ENCODE data around the gene ACO2. TPM values are rescaled to one million over a fixed set of nuclear protein-coding genes. Genes with fewer than 3 reads are reported as not detected.

ACO2 gene
- total RNA-seq, 1 donor from 2014 or later = 153 TPM

DNA sequence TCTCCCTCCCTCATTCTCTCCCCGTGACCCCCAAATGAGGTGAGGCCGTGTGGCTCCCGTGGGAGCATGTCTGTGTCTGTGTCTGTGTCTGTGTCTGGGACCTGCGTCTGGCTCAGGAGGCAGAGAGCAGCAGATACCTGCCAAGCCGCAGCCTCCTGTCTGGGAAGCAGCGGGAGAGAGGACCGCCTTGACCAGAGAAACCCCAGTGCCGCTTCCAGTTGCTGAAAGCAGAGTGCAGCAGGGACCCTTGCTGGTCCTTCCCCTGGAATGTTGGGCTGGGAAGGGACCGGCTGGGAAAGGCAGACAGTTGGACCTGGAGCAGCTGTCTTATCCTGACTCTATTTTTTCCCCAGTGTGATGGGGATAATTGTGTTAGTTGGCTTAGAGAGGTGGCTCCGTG lies 92.4 kb downstream of the ACO2 start:
- ChIA-PET POLR2A (interaction anchor here (0.6 kb wide), 1 partner anchor 514 kb away, joined by 3 read pairs; no protein-coding TSS in a partner anchor), CTCF (no interaction called here)
- Mint-ChIP-seq H3K9me3 (no peaks in the 10 kb centered on the region), H3K27me3 (peaks cover 26% of the 10 kb centered on the region), H3K4me1 (no peaks in the 10 kb centered on the region), H3K27ac (no peak overlapping the region), H3K36me3 (ENCODE audit: low read depth) (no peaks in the 10 kb centered on the region), H3K4me3 (no peak overlapping the region)
- no peak for ATAC-seq (ENCODE audit: low read depth)
- no peak for TF ChIP-seq CTCF (IDR thresholded peaks at IDR 0.05)
- intact Hi-C loops (cut with micrococcal nuclease) = no loop called here
- DNase-seq = no peak

DNA sequence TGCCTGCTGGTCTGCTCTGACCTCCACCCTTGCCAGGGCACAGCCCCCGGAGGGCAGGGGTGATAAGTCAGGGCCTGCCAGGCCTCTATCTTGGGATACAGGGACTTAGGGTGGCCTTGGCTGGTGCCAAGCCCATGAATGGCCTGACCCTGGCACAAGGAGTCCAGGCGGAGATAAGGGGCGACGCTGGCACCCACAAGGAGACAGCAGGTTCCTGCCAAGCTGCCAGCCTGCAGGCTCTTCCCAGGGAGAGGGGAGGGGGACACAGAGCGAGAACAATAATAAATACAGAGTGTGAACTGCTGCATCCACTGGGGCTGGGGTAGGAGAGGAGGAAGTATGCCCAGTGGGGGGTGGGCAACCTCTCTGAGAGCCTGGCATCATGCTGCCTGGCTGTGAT lies 92.9 kb downstream of the ACO2 start:
- POLR2A ChIA-PET = no interaction called here
- H3K27me3 Mint-ChIP-seq = peaks cover 26% of the 10 kb centered on the region
- CTCF ChIA-PET = no interaction called here

DNA sequence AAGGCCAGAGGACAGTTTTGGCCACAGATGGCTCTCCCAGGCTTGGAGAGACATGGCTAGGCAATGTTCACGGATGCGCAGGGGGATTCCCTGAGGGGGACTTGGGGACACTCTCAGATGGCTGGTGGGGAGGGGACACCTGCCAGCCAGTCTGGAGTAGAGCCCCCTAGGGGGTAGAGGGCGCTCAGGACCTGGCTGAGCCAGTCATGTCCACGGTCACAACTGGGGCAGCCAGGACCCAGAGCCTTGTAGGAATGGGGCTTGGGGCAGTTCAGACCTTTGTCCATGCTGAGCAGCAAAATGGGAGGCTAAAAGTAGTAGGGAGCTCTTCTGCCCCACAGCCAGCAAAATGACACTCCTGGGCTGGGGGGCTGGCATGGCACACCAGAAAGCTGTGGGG lies 93.5 kb downstream of the ACO2 start:
- H3K36me3 Mint-ChIP-seq (ENCODE audit: low read depth) = no peaks in the 10 kb centered on the region
- H3K27me3 Mint-ChIP-seq = peaks cover 23% of the 10 kb centered on the region
- ATAC-seq (ENCODE audit: low read depth) = no peak
- H3K27ac Mint-ChIP-seq = no peak overlapping the region
- no peak for DNase-seq
- ChIA-PET POLR2A (no interaction called here), CTCF (no interaction called here)
- no peaks in the 10 kb centered on the region for H3K4me1 Mint-ChIP-seq
- no peak overlapping the region for H3K4me3 Mint-ChIP-seq
- intact Hi-C loops (cut with micrococcal nuclease) = no loop called here
- H3K9me3 Mint-ChIP-seq = no peaks in the 10 kb centered on the region
- TF ChIP-seq CTCF (IDR thresholded peaks at IDR 0.05) = no peak

More for the DNA sequence above, 92.9 kb downstream of the ACO2 start:
- Mint-ChIP-seq H3K27ac (no peak overlapping the region), H3K9me3 (no peaks in the 10 kb centered on the region), H3K4me1 (no peaks in the 10 kb centered on the region), H3K4me3 (no peak overlapping the region), H3K36me3 (ENCODE audit: low read depth) (no peaks in the 10 kb centered on the region)
- intact Hi-C loops (cut with micrococcal nuclease) = no loop called here
- ATAC-seq (ENCODE audit: low read depth) (no peak), DNase-seq (no peak)
- TF ChIP-seq CTCF (IDR thresholded peaks at IDR 0.05) = no peak

DNA sequence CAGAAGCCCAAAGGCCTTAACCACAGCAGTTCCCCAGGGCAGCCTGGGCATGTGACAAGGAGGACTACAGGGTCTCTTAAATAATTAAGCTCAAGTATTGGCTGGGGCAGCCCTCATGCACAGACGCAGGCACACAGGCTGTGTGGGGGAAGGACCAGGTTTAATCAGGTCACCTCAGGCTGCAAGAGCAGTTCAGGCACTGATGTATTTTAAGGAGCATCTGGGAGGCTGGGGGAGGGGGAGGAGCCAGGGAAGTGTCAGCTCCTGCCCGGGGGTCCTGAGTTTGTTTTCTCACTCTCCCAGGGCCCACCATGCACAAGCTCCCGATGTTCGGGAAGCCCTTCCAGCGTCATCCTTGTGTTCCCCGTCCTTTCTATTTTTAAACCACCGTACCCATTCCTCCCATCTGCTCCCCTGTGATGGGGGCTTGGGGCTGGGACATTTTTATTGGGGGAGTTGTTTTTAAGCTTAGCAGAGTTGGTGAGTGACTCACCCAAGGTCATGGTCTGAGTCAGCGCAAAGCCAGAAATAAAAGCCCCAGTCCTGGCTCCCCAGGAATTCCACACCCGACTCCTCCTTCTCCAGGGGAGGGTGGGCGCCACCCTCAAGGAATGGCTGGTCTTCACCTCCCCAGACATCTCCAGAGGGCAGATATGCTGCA lies 94.3 kb downstream of the ACO2 start:
- ATAC-seq (ENCODE audit: low read depth) = no peak
- CTCF ChIA-PET = no interaction called here
- DNase-seq = no peak
- H3K27ac Mint-ChIP-seq = no peak overlapping the region
- H3K9me3 Mint-ChIP-seq = no peaks in the 10 kb centered on the region
- TF ChIP-seq CTCF (IDR thresholded peaks at IDR 0.05) = no peak
- no peak overlapping the region for H3K4me3 Mint-ChIP-seq
- POLR2A ChIA-PET = no interaction called here
- H3K36me3 Mint-ChIP-seq (ENCODE audit: low read depth) = no peaks in the 10 kb centered on the region
- intact Hi-C loops (cut with micrococcal nuclease) = no loop called here
- H3K27me3 Mint-ChIP-seq = peaks cover 19% of the 10 kb centered on the region
- H3K4me1 Mint-ChIP-seq = no peaks in the 10 kb centered on the region

DNA sequence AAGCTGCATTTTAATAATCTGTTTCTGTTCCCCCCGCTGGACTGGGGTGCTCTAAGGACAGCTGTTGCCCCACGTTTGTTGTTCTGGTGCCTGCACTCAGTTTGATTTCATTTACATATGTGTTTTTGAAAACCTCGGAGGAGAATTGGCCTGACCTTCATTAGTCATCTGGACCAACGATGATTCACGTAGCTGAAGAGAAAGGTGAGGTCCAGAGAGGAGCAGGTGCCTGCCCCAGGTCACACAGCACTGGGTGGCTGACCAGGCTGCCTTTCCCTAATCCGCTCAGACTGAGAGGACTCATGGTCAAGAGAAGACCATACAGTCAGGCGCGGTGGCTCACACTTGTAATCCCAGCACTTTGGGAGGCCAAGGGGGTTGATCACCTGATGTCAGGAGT lies 95.6 kb downstream of the ACO2 start:
- intact Hi-C loops (cut with micrococcal nuclease) = no loop called here
- no peaks in the 10 kb centered on the region for H3K4me1 Mint-ChIP-seq
- H3K36me3 Mint-ChIP-seq (ENCODE audit: low read depth) = no peaks in the 10 kb centered on the region
- no peak for DNase-seq
- TF ChIP-seq CTCF (IDR thresholded peaks at IDR 0.05) = no peak
- ChIA-PET POLR2A (interaction anchor here (0.6 to 0.7 kb wide), 2 partner anchors 48 to 215 kb away, joined by 4 to 7 read pairs; no protein-coding TSS in a partner anchor), CTCF (no interaction called here)
- ATAC-seq (ENCODE audit: low read depth) = no peak
- no peak overlapping the region for H3K4me3 Mint-ChIP-seq
- H3K9me3 Mint-ChIP-seq = no peaks in the 10 kb centered on the region
- no peak overlapping the region for H3K27ac Mint-ChIP-seq
- peaks cover 19% of the 10 kb centered on the region for H3K27me3 Mint-ChIP-seq
